HG03520 (cell line): Measurements from ENCODE around the gene ACLY.
A peak's percentile ranks its signal among the peaks of the same experiment; 100 is the strongest.
"Not testable (repeated sequence)": the region's sequence is repeated elsewhere in the genome, so short reads cannot be mapped to it uniquely, and the experiment has no call there.

Experiments used
- ATAC-seq: cut with Tn5 transposase; IDR thresholded peaks from one replicate; pipeline ENCODE4 v1.9.1; 2021; ENCODE audit warnings: mild to moderate bottlenecking, moderate library complexity; ENCODE audit not compliant: unreplicated experiment

ACLY gene

DNA sequence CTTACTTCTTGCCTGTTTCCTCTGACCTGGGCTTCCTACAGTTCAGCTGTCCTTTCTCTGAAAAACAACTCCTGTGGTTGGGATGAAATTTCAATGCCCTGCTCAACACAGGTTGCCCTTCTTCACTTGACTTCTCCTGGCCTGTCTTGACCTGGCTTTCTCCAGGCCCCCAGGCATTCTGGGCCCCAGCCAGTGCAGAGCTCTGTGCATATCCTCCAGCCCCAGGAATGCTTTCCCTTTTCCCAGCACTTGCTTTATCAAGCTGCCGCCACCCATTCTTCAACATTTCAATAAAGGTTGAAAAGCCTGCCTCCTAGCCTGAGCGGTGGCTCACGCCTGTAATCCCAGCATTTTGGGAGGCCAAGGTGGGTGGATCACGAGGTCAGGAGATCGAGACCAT lies 22.4 kb upstream of the ACLY start:
- no peak for ATAC-seq

DNA sequence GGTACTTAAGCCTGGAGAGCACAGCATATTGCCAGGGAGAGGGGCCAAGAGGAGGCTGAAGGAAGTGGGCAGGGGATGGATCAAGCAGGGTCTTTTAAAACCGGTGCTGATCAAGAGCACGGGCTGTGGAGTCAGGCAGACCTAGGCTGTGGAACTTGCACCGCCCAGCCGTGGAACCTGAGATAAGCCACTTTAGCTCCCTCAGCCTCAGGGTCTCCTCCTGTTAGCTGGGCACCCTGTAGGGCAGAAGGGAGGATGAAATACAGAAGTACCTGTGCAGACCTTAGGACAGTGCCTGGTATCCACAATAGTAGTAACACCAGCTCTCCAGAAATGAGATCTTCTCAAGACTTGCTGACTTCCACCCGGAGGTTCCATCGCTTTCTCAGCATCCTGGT lies 20.9 kb upstream of the ACLY start:
- ATAC-seq: no peak

- no peak for ATAC-seq
Measured at GRCh38 chr17:41939044-41939692, 20.4 kb upstream of the ACLY start.

GRCh38 chr17:41937970-41938954 lies 19.5 kb upstream of the ACLY start:
- no peak for ATAC-seq

GRCh38 chr17:41935641-41936040 lies 16.9 kb upstream of the ACLY start:
- no peak for ATAC-seq

DNA sequence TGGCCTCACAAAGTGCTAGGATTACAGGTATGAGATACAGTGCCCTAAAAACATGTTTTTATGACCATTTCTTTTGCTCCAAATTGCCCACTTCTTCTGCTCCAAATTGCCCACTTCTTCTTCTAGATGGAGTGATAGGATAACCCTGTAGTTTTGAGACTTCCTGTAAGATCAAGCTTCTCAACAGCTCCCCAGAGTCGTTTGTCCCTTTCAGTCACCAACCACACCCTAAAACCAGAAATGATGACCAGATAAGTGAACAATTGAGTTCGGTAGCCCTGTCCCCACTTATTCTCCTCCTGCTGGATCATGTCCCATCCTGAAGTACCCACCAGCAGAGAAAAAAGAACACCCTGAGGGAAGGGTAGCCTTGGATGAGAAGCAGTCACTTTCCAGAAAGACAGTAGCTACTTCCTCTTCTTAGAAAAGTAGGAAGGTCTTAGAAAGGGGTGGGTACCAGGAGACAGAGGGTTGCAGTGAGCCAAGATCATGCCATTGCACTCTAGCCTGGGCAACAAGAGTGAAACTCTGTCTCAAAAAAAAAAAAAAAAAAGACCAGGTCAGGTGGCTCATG lies 14.2 kb upstream of the ACLY start:
- no peak for ATAC-seq

- ATAC-seq: not testable (repeated sequence)
Measured at GRCh38 chr17:41931715-41932114, 13.0 kb upstream of the ACLY start.

DNA sequence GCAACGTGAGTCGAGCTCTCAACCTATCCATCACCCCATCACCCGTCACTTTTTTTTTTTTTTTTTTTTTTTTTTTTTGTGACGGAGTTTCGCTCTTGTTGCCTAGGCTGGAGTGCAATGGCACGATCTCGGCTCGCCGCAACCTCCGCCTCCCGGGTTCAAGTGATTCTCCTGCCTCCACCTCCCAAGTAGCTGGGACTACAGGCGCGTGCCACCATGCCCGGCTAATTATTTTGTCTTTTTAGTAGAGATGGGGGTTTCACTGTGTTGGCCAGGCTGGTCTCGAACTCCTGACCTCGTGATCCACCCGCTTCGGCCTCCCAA lies 12.0 kb upstream of the ACLY start:
- not testable (repeated sequence) for ATAC-seq

GRCh38 chr17:41930009-41930832 lies 11.5 kb upstream of the ACLY start, which contains the start of gene ODAD4:
TSS of gene ODAD4 (plus strand) at chr17:41930617. CDS start at chr17:41930724, 107 bp downstream.
- ATAC-seq: peak; percentile 83

GRCh38 chr17:41928693-41929251 lies 10.0 kb upstream of the ACLY start:
- ATAC-seq: no peak

GRCh38 chr17:41925991-41926590 lies 7.3 kb upstream of the ACLY start:
- ATAC-seq: no peak

DNA sequence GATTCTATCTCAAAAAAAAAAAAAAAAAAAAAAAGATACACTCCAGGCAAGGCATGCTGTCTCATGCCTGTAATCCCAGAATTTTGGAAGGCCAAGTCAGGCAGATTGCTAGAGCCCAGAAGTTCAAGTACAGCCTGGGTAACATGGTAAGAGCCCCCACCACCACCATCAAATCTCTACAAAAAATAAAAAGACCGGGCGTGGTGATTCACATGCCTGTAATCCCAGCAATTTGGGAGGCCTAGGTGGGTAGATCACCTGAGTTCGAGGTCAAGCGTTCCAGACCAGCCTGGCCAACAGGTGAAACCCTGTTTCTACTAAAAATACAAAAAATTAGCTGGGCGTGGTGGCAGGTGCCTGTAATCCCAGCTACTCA lies 1.8 kb upstream of the ACLY start:
- no peak for ATAC-seq

GRCh38 chr17:41919840-41920579 lies 1.3 kb upstream of the ACLY start:
- ATAC-seq: no peak

- ATAC-seq: no peak
Measured at GRCh38 chr17:41919165-41919817, 540 bp upstream of the ACLY start.

- ATAC-seq: no peak
Measured at GRCh38 chr17:41917679-41918313, 955 bp downstream of the ACLY start.

GRCh38 chr17:41917192-41917591 lies 1.6 kb downstream of the ACLY start:
- no peak for ATAC-seq

DNA sequence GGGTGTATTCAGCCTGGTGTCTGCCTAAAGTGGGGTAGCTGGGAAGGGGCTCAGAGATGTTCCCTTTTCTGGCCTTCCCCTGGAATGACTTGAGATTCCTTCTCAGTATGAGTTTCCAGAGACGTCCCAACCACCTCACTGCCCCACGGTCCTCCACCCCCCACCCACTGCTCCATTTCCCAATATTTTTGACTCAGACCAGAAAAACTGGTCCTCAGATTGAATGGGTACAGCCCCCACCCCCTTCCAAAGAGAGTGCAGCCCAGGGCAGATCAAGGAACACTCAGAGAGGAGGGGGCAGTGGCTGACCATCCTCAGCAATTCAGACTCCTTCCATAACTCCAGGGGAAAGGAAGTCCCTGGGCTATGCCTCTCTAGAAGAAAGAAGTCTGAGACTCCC lies 3.2 kb downstream of the ACLY start:
- no peak for ATAC-seq

- no peak for ATAC-seq
Measured at GRCh38 chr17:41915020-41915419, 3.7 kb downstream of the ACLY start.

DNA sequence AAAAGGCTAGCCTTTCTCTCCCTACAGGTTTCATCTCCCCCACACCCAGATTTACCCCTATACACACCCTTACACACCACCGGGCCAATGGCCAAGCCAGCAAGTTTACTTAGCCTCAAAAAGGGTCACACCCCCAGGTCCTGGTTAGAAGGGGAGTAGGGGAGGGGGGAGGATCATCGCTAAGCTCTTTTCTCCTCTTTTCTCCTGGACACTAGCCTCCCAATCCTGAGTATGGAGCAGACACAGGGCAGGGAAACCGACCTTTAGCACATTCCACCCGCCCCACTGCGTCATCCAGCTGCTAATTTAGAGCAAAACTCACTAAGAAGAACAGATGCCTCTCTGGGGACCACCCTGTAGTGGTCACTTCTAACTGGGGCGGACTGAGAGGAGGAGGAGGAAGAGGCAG lies 4.4 kb downstream of the ACLY start:
- no peak for ATAC-seq
